Activated T-cell treated with anti-CD3 and anti-CD28 coated beads, Interleukin-2, amount 50 U/mL, for 48 hours (primary cell): ENCODE results near the gene GJD3.
"Not testable (repeated sequence)": the region's sequence is repeated elsewhere in the genome, so short reads cannot be mapped to it uniquely, and the experiment has no call there.

Source experiments
- DNase-seq, 2 experiments: peaks; one replicate each; pipeline ENCODE4 v3.0.0-alpha.2; 2020

Gene GJD3, protein sequence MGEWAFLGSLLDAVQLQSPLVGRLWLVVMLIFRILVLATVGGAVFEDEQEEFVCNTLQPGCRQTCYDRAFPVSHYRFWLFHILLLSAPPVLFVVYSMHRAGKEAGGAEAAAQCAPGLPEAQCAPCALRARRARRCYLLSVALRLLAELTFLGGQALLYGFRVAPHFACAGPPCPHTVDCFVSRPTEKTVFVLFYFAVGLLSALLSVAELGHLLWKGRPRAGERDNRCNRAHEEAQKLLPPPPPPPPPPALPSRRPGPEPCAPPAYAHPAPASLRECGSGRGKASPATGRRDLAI

GRCh38 chr17:40364121-40364861 lies at the start of gene GJD3:
TSS of gene GJD3 (minus strand) at chr17:40364737. CDS start at chr17:40363815, 922 bp downstream.
- DNase-seq: no peak

GRCh38 chr17:40414312-40414711 lies 49.8 kb upstream of the GJD3 start:
- not testable (repeated sequence) for DNase-seq

DNA sequence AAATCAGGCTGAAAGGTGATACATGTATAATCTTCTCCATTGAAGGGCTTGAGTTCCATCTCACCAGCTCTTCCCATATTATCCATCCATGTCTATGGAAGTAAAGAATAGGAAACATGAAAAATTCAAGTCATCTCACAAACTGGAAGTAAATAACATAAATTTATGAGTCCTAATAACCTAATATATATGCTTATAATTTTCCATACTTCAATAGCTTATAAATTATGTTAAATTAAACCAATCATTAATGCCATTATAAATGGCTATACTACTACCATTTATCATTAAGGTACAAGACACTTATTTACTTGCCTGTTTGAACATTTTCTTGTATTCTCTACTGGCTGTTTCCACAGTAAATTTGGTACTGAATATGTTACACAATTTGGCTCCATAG lies 48.3 kb upstream of the GJD3 start:
- DNase-seq: no peak

GRCh38 chr17:40411821-40412220 lies 47.3 kb upstream of the GJD3 start:
- no peak for DNase-seq

GRCh38 chr17:40410082-40410481 lies 45.5 kb upstream of the GJD3 start:
- DNase-seq: no peak

- not testable (repeated sequence) for DNase-seq
Measured at GRCh38 chr17:40409540-40409939, 45.0 kb upstream of the GJD3 start.

- DNase-seq: no peak
Measured at GRCh38 chr17:40407460-40407859, 42.9 kb upstream of the GJD3 start.

- DNase-seq: no peak
Measured at GRCh38 chr17:40404003-40404402, 39.5 kb upstream of the GJD3 start.

- no peak for DNase-seq
Measured at GRCh38 chr17:40402668-40403067, 38.1 kb upstream of the GJD3 start.

DNA sequence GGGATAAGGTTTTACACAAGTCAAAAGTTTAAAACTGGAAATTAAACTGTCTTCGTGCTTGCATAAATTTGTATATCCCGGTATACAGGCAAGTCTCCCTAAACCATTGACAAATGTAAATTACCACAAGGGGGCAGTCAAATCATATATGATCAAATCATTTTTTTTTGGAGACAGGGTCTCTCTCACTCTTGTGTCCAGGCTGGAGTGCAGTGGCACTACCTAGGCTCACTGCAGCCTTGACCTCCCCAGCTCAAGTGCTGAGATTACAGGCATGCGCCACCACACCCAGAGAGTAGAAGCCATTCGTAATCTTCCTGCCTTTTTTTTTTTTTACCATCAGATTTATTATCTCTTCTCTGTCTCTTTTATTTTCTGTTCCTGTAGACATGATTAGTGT lies 34.6 kb upstream of the GJD3 start:
- DNase-seq: no peak

DNA sequence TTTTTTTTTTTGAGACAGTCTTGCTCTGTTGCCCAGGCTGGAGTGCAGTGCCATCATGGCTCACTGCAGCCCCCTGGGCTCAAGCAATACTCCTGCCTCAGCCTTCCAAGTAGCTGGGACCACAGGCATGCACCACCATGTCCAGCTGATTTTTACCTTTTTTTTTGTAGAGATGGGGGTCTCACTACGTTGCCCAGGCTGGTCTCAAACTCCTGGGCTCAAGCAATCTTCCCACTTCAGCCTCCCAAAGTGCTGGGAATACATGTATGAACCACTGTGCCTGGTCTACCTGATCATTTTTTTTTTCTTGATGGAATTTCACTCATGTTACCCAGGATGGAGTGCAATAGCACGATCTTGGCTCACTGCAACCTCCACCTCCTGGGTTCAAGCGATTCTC lies 22.0 kb upstream of the GJD3 start:
- DNase-seq: not testable (repeated sequence)

GRCh38 chr17:40382251-40382650 lies 17.7 kb upstream of the GJD3 start:
- no peak for DNase-seq

- no peak for DNase-seq
Measured at GRCh38 chr17:40378966-40379365, 14.4 kb upstream of the GJD3 start.

GRCh38 chr17:40377832-40378231 lies 13.3 kb upstream of the GJD3 start:
- DNase-seq: no peak

DNA sequence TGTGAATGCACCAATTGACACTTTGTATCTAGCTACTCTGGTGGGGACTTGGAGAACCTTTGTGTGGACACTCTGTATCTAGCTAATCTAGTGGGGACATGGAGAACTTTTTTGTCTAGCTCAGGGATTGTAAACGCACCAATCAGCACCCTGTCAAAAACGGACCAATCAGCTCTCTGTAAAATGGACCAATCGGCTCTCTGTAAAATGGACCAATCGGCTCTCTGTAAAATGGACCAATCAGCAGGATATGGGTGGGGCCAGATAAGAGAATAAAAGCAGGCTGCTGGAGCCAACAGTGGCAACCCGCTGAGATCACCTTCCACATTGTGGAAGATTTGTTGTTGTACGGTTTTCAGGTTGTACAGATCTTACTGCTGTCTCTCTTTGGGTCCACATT lies 12.0 kb upstream of the GJD3 start:
- not testable (repeated sequence) for DNase-seq

- not testable (repeated sequence) for DNase-seq
Measured at GRCh38 chr17:40375786-40376185, 11.2 kb upstream of the GJD3 start.

DNA sequence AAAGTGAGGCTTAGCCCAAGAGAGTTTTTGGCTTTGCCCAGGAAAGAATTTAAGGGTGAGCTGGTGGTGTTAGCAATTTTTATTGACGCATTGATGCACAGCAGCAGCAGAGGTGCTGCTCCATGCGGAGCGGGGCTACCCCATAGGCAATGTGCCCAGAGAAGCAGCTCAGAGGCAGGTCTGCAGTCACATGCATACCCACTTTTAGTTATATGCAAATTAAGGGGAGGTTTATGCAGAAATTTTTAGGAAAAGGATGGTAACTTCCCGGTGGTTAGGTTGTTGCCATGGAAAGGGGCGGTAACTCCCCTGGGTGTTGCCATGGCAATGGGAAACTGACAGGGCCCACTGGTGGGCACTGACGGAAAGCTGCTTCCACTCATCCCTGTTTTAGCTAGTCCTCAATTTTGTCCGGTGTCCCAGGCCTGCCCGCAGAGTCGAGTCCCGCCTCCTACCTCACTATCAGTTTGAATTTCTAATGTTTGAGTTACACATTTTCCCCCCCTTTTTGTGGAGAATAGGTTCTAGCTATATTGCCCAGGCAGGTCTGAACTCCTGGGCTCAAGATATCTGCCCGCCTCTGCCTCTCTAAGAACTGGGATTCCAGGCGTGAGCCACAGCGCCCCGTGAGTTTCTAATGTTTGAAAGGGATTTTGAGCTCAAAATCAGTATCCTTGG lies 10.4 kb upstream of the GJD3 start:
- peak in 1 of 2 experiments; percentile 14 for DNase-seq

DNA sequence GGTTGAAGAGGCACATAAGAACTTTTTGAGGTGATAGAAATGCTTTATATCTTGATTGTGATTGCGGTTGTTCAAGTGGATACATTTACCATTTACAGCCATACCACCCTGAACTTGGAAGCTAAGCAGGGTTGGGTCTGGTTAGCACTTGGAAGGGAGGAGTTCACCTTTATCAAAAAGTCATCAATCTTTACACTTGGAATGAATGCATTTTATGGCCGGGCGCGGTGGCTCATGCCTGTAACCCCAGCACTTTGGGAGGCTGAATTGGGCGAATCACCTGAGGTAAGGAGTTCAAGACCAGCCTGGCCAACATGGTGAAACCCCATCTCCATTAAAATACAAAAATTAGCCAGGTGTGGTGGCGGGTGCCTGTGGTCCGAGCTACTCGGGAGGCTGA lies 9.5 kb upstream of the GJD3 start:
- peak; percentile 17 to 18 for DNase-seq

GRCh38 chr17:40373324-40373723 lies 8.8 kb upstream of the GJD3 start:
- DNase-seq: no peak

DNA sequence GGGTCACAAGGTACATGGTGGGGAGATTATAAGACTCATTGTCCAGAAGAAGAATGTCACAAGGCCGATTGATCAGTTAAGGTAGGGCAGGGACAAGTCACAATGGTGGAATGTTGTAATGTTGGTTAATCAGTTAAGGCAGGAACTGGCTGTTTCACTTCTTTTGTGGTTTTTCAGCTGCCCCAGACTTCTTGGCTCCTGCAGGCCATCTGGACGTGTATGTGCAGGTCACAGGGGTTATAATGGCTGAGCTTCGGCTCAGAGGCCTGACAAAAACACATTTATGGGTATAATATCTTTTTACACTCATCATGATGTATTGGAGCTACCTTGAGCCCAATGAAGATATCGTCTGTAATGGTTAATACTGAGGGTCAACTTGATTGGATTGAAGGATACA lies 8.1 kb upstream of the GJD3 start:
- not testable (repeated sequence) for DNase-seq

DNA sequence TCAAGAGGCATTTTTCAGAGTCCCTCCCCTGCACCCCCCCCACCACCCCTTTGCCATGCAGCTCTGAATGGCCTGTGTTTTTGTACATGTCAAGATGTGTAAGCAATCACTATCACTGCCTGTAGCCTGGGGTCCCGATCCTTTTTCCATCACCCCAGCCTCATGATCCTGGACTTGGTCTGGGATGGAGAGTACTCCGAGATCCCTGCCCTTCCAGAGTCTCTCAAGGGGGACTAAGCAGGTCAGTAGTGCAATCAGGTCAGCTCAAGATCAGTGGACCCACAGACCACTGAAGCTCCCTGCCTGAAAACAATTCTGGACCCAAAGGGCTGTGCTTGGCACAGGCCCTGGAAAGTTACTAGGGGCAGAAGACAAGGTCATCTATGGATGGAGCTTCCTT lies 7.5 kb upstream of the GJD3 start:
- DNase-seq: no peak

- DNase-seq: peak in 1 of 2 experiments; percentile 55
Measured at GRCh38 chr17:40371261-40371929, 6.9 kb upstream of the GJD3 start.

DNA sequence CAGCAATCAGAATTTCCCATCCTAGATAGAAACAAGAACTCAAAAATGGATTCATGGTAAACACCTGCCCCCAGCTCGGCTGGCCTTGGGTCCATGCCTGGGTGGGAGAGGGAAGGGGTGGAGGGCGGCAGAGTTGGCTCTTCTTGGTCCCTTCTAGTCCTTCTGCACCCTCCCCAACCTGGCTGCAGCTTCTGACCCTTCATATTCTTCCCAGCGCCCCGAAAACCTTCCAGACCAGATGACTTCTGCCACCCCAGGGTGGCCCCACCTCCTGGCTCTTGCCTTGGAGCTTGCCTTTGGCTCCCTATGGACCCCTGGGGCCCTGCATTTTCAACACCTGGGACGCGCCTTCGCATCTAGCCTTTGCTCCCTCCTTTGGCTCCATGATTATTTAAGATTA lies 5.4 kb upstream of the GJD3 start:
- DNase-seq: no peak
